ENCODE results near the gene RASA3. TPM values are rescaled to one million over a fixed set of nuclear protein-coding genes. Genes with fewer than 3 reads are reported as not detected.

The RASA3 gene
- polyA plus RNA-seq, 4 donors, result 13.5 to 14.5 (median 14.2) TPM

DNA sequence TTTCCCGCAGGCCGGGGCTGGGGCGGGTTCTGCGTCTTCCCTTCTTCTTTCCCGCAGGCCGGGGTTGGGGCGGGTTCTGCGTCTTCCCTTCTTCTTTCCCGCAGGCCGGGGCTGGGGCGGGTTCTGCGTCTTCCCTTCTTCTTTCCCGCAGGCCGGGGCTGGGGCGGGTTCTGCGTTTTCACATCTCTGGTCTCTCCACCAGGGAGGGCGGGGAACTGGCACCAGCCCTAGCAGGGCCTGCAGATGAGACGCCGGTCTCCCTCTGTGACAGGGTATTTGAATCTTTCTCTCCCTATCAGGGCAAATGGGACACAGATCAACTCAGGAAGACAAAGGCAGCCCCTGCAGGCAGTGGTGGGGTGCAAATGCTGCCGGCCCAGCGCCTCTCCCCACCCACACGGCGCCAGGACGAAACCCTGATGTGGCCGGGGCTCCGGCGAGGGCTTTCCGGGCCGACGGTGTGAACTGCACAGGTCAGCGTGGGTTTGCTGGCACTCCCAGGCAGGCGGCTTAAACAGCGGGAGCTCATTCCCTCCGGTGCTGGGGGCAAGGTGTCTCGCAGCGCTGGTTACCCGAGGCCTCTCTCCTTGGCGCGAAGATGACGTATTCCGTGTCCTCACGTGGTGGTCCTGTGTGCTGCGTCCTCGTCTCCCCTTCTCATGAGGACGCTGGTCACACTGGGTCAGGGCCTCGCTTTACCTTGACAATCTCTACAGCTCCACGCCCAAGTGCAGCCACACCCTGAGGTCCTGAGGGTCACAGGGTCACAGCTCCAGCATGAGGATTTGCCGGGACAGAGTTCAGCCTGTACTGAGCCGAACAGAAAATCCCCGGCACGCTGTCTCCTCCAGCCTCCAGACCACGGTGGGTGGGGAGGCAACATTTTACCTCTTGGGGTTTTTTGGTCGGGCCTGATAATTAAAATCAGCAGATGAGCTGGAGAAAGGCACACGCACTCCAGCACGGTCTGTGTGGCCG is 157.8 kb downstream of the RASA3 start:
- DNase-seq (ENCODE audit: low read depth in 4 of 4, low spot score in 3 of 4), result no peak

- no peak for DNase-seq (ENCODE audit: low read depth in 4 of 4, low spot score in 3 of 4)
Measured at GRCh38 chr13:113973218-113974164, 158.9 kb downstream of the RASA3 start, which contains the start of gene C13orf46. TSS of gene C13orf46 (minus strand) at chr13:113974076. CDS start at chr13:113973997, 79 bp downstream.

DNA sequence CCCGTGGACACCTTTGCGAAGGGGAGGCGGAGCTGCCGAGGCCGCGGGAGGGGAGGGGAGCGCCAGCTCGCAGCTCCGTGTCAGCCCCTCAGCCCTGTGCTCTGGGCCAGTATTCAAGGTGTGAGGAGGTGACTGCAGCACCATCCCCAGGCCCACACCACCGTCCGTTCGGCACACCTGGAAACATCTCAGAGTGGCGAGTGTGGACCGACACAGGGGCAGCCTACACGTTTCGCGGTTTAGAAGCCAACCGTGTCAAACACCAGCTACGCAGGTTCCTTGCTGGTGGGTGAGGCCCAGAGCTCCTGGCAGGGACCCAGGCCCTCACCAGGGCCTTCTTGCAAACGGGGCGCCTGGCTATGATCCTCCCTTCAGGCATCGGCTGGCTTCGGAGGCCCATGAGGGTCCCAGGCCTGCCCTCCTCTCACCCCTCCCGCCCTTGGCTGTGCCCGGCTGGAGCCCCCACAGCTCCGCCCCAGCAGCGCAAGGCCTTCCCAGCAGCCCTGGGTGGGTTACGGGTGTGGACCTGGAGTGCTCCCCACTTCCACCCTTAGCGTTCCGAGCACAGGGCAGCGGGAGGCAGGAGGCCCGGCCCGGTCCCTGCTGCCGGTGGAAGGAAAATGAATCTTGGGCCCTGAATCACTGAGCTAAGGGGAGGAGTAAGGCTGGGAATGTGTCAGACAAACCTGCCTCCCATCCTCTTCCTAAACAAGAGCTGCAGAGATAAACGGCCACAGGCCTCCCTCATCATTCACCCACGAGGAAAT is 159.8 kb downstream of the RASA3 start:
- no peak for DNase-seq (ENCODE audit: low read depth in 4 of 4, low spot score in 3 of 4)

GRCh38 chr13:113971471-113972231 is 160.8 kb downstream of the RASA3 start:
- DNase-seq (ENCODE audit: low read depth in 4 of 4, low spot score in 3 of 4), result no peak

- no peak for DNase-seq (ENCODE audit: low read depth in 4 of 4, low spot score in 3 of 4)
Measured at GRCh38 chr13:113970810-113971470, 161.5 kb downstream of the RASA3 start.

DNA sequence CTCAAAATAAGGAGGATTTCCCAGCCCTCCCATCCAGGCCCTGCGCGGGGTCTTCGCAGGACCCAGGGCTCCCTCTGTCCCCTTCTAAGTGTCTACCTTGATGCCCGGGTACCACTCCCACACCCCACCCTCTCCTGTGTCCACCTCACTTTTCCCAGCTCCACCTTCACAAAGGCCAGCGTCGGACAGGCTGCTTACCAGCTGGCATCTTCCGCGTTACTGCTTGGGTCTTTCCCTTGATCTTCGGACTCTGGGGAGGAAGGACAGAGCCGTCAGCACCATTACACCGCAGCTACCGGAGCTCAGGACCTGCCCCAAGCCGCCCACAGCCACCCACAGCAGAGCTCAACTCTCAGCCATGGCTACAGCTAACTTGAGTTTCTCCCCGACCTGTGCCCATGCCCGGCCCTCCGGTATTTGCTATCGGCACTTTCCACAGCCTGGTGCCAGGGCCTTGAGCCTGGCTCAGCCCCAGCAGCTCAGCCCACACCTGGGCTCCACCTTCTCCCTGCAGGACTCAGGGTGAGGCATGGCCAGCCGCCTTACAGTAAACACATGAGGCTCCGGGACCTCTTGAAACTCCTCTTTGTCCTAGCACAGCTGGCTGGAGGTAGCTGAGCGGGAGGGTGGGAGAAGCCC is 162.3 kb downstream of the RASA3 start:
- DNase-seq (ENCODE audit: low read depth in 4 of 4, low spot score in 3 of 4), result no peak

DNA sequence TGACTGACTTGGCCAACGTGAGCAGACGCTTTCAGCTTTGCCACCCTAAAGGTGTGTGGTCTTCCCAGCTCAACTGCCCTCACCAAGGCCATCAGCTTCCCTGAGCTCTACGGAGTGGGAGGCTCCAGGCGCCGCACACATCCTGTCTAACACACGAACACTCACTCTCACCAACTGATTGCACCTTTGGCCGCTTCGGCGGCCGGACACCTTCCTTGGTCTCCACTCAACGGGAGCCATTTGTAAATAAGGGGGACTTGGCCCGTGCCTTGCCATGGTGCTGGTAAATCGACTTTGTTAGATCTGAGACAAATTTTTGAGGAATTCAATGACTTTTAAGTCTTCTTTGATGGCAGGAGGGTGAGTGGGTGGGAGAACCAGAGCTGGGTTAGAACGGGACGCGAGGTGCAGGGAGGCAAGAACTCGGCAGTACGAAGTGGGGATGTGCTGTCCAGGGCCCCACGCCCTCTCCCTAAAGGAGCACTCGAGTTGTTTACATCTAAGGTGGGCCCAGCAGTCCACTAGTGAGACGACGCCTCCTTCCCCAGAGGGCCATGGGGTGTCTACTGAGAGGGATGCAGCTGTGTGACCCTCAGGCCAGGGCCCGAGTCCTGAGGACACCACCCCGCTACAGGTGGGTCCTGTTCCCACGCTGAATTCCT is 163.0 kb downstream of the RASA3 start:
- DNase-seq (ENCODE audit: low read depth in 4 of 4, low spot score in 3 of 4), result no peak

- no peak for DNase-seq (ENCODE audit: low read depth in 4 of 4, low spot score in 3 of 4)
Measured at GRCh38 chr13:113968463-113969310, 163.7 kb downstream of the RASA3 start.

DNA sequence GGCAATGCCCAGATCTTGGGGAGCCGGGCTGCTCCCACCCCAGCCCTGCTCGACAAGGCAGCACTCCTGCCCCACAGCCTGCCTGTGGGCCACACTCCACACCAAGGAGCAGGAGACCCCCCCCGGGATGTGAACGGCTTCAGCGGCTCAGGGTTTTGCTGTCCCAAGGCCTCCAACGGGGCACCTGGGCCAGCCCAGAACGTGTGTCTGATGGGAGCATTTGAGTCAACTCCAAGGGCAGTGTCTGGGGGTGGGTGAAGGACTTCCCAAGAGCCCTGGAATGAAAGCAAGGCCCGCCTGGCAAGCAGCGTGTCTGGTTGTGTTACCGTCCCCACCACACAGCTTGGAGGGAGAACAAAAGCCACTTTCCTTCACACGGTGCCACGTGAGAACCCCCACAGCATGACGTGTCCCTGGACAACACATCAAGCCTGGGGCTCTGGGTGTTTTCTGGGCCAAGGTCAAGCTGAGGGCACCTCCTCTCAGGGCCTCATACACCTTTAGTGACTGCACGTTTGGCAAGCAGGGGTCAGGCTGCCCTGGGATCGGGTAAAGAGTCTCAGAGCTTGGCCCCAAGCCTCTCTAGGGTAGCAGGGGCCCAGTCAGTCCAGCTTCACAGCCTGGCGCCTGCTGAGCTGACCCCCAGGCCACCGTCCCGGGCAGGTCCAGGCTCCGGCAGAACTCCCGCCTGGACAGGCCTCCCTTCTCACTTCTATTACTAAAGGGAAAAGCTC is 164.5 kb downstream of the RASA3 start:
- no peak for DNase-seq (ENCODE audit: low read depth in 4 of 4, low spot score in 3 of 4)

GRCh38 chr13:113967206-113967720 is 165.2 kb downstream of the RASA3 start:
- DNase-seq (ENCODE audit: low read depth in 4 of 4, low spot score in 3 of 4), result no peak

- DNase-seq (ENCODE audit: low read depth in 4 of 4, low spot score in 3 of 4), result no peak
Measured at GRCh38 chr13:113965968-113966884, 166.2 kb downstream of the RASA3 start.

DNA sequence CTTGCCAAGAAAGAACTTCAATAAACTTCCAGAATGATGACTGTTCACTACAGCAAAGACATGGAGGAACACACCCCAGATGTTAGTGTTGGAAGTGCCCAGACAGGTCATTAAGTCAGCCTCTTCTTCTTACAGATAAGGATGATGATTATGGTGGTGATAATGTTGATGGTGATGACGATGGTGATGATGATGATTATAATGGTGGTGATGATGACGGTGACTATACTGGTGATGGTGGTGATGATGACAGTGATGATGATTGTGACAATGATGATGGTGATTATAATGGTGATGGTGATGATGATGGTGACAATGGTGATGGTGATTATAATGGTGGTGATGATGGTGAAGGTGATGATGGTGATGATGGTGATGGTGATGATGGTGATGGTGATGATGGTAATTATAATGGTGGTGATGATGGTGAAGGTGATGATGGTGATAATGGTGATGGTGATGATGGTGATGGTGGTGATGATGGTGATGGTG is 167.0 kb downstream of the RASA3 start:
- DNase-seq (ENCODE audit: low read depth in 4 of 4, low spot score in 3 of 4), result no peak

DNA sequence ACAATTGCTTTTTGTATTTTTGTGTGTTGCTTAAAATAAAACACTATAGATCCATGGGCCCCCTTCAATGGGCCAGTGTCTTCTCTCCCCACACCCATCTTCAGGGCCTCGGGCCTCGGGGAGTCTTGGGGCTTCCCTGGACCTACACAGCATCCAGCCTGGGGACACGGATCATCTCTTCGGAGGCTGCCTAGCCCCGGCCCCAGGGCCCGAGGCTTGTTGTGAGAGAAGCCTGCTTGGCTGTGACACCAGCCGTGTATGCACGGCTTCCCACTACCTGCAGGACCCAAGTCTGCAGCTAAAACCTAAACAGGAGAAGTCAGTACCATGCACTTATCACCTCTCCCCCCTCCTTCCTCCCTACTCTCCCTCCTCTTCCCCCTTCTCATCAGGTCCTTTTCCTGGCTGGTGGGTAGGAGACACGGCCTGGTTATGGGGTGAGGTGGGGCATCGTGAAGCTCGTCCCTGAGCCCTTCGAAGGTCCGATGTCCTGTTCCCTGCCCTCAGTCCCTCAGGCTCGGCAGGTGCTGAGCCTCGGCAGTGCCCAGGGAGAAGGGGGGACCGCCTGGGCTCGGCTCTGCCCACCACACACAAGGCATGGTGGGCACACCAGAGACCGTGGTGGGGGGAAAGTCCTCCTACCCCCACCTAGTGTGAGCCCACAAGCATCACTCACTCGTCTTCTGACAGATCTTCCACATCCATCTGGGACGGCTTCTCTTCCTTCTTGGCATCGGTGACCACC is 168.0 kb downstream of the RASA3 start:
- no peak for DNase-seq (ENCODE audit: low read depth in 4 of 4, low spot score in 3 of 4)

DNA sequence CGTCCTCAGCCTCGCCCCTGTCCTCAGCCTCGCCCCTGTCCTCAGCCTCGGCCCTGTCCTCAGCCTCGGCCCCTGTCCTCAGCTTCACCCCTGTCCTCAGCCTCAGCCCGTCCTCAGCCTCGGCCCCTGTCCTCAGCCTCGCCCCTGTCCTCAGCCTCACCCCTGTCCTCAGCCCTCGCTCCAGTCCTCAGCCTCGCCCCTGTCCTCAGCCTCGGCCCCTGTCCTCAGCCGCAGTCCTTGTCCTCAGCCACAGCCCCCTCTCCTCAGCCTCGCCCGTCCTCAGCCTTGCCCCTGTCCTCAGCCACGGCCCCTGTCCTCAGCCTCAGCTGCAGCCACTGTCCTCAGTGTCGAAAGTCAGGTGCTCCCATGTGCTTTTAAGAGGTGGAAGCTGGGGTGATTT is 169.0 kb downstream of the RASA3 start:
- DNase-seq (ENCODE audit: low read depth in 4 of 4, low spot score in 3 of 4), result no peak
